ENCODE data around the gene NAXE. TPM values are rescaled to one million over a fixed set of nuclear protein-coding genes. Genes with fewer than 3 reads are reported as not detected.

NAXE gene
- total RNA-seq, 1 experiment from 2014 or later: 90.3 TPM

GRCh38 chr1:156571261-156571852 is 20.2 kb upstream of the NAXE start:
- Histone ChIP-seq H4K20me1 (ENCODE audit: insufficient read depth) (no peaks in the 10 kb centered on the region), H3F3A (ENCODE audit: insufficient read depth, low read depth) (peaks cover 12% of the 10 kb centered on the region; the same call in 1 of the 2 replicates), H3K9me2 (ENCODE audit: insufficient read depth) (no peaks in the 10 kb centered on the region), H3K4me3 (peak overlapping the region; percentile 77), H3K9me3 (ENCODE audit: insufficient read depth, low read depth) (no peaks in the 10 kb centered on the region), H3K36me3 (ENCODE audit: low read depth) (0 out of 2 replicates have a peak, but pooled peaks cover 11% of the 10 kb centered on the region), H3K4me2 (peak overlapping the region; percentile 84), H3K4me1 (replicated peaks; ENCODE audit: insufficient read depth) (peaks cover 14% of the 10 kb centered on the region), H3K27me3 (ENCODE audit: insufficient read depth, low read depth) (no peaks in the 10 kb centered on the region), H2AFZ (peak overlapping the region; percentile 56; the same call in 1 of the 2 replicates), H3K79me2 (ENCODE audit: low read depth) (peaks cover 15% of the 10 kb centered on the region), H3K27ac (peak overlapping the region; percentile 76)
- TF ChIP-seq CTCF (conservative IDR thresholded peaks at IDR 0.05): no peak
- no peak for TF ChIP-seq EZH2 (IDR thresholded peaks at IDR 0.05; ENCODE audit: low read depth)
- ChIA-PET POLR2A (ENCODE audit: unreplicated experiment) (interaction anchor here (0.7 kb wide), 1 partner anchor 55 kb away, joined by 3 read pairs; no protein-coding TSS in a partner anchor), CTCF (interaction anchor here (0.8 kb wide), 1 partner anchor 11 kb away, joined by 3 read pairs; no protein-coding TSS in a partner anchor)
- DNase-seq: peak; percentile 33 to 84
- BruUV-seq (replicated peaks): no TSS peak
- intact Hi-C loops (cut with micrococcal nuclease; ENCODE audit: unreplicated experiment): loop anchor here (1.0 to 5.0 kb wide), 2 partner anchors 69 to 115 kb away; partner anchors contain the start of gene MEF2D

GRCh38 chr1:156571919-156572662 is 19.5 kb upstream of the NAXE start, which contains the start of gene IQGAP3:
Gene IQGAP3, minus strand, starts transcription at chr1:156572565. Its CDS starts 36 bp downstream, at chr1:156572529.
- DNase-seq: peak; percentile 79 to 85
- H3K36me3 ChIP-seq (ENCODE audit: low read depth): 0 out of 2 replicates have a peak, but pooled peaks cover 11% of the 10 kb centered on the region
- no peaks in the 10 kb centered on the region for H3K9me3 ChIP-seq (ENCODE audit: insufficient read depth, low read depth)
- intact Hi-C loops (cut with micrococcal nuclease; ENCODE audit: unreplicated experiment): loop anchor here (1.0 to 5.0 kb wide), 3 partner anchors 70 to 116 kb away; partner anchors contain the start of gene MEF2D
- peaks cover 15% of the 10 kb centered on the region for H3K79me2 ChIP-seq (ENCODE audit: low read depth)
- H3F3A ChIP-seq (ENCODE audit: insufficient read depth, low read depth): peaks cover 12% of the 10 kb centered on the region; the same call in 1 of the 2 replicates
- H3K4me3 ChIP-seq: peak within 1 kb of the TSS; percentile 77
- H4K20me1 ChIP-seq (ENCODE audit: insufficient read depth): no peaks in the 10 kb centered on the region
- peak within 1 kb of the TSS; percentile 84 for H3K4me2 ChIP-seq
- POLR2A ChIA-PET (ENCODE audit: unreplicated experiment): no interaction called here
- H3K27ac ChIP-seq: peak within 1 kb of the TSS; percentile 76
- no peaks in the 10 kb centered on the region for H3K27me3 ChIP-seq (ENCODE audit: insufficient read depth, low read depth)
- TSS peak; percentile 100 for BruUV-seq (replicated peaks)
- H2AFZ ChIP-seq: peak within 1 kb of the TSS; percentile 56
- TF ChIP-seq CTCF (conservative IDR thresholded peaks at IDR 0.05) (no peak), EZH2 (IDR thresholded peaks at IDR 0.05; ENCODE audit: low read depth) (no peak)
- no peaks in the 10 kb centered on the region for H3K9me2 ChIP-seq (ENCODE audit: insufficient read depth)
- peaks cover 14% of the 10 kb centered on the region for H3K4me1 ChIP-seq (replicated peaks; ENCODE audit: insufficient read depth)
- CTCF ChIA-PET: no interaction called here

DNA sequence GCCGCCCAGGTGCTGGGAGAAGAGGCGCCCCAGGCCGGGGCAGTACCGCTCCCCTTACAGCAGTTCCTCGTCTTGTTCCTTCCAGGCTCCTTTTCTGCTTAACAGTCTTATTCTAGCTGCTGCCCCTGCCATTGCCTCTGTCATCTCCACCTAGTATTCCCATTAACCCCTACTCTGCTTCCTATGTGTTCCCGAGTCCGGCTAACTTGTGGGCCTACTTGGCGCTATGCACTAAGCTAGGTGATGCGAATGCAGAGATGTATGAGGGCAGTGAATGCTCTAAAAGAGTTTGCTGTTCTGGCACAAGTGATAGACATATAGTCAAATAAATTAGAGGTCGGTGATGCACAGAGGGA is 18.9 kb upstream of the NAXE start:
- Histone ChIP-seq H3K36me3 (ENCODE audit: low read depth) (0 out of 2 replicates have a peak, but pooled peaks cover 8% of the 10 kb centered on the region), H3K79me2 (ENCODE audit: low read depth) (peaks cover 15% of the 10 kb centered on the region), H3K27ac (no peak overlapping the region), H3K4me1 (replicated peaks; ENCODE audit: insufficient read depth) (peaks cover 14% of the 10 kb centered on the region), H4K20me1 (ENCODE audit: insufficient read depth) (no peaks in the 10 kb centered on the region), H3F3A (ENCODE audit: insufficient read depth, low read depth) (peaks cover 12% of the 10 kb centered on the region; the same call in 1 of the 2 replicates), H3K9me2 (ENCODE audit: insufficient read depth) (no peaks in the 10 kb centered on the region), H2AFZ (peak overlapping the region; percentile 56; the same call in 1 of the 2 replicates), H3K27me3 (ENCODE audit: insufficient read depth, low read depth) (no peaks in the 10 kb centered on the region), H3K4me3 (peak overlapping the region; percentile 77; the same call in 1 of the 2 replicates), H3K4me2 (peak overlapping the region; percentile 84), H3K9me3 (ENCODE audit: insufficient read depth, low read depth) (no peaks in the 10 kb centered on the region)
- POLR2A ChIA-PET (ENCODE audit: unreplicated experiment): no interaction called here
- intact Hi-C loops (cut with micrococcal nuclease; ENCODE audit: unreplicated experiment): loop anchor here (1.0 to 5.0 kb wide), 2 partner anchors 70 to 101 kb away; partner anchors contain the start of gene MEF2D
- no peak for DNase-seq
- TF ChIP-seq CTCF (conservative IDR thresholded peaks at IDR 0.05): no peak
- no TSS peak for BruUV-seq (replicated peaks)
- CTCF ChIA-PET: no interaction called here
